IMR-90 (cell line): ENCODE data around the gene AUTS2. TPM values are rescaled to one million over a fixed set of nuclear protein-coding genes. Genes with fewer than 3 reads are reported as not detected.

Experiments used
- ATAC-seq: fragments of 200-7000 bp; cut with Tn5 transposase; 2 replicates; pipeline ENCODE4 v1.9.1; 2020; ENCODE audit warnings: low read depth, mild to moderate bottlenecking, moderate library complexity
- BruUV-seq: library from RNA; stranded (reverse); fragments of 400-500 nt; replicated peaks from 2 replicates; lab custom pipeline; 2021; lab: Mats Ljungman, UMichigan
- CTCF ChIA-PET: fragments of 300-600 bp; formaldehyde crosslinking; extraction: SDS; loops from one replicate; lab custom pipeline; 2021; ENCODE audit warnings: antibody characterized with exemption; lab: Yijun Ruan, JAX
- POLR2A ChIA-PET: fragments of 300-600 bp; sonication (Branson Sonifier 250); formaldehyde crosslinking; loops from one replicate; lab custom pipeline; 2022; ENCODE audit warnings: antibody characterized with exemption; ENCODE audit not compliant: unreplicated experiment; lab: Charles Lee
- DNase-seq: peaks from one replicate; pipeline ENCODE4 v3.0.0; 2013
- H2AFZ ChIP-seq: replicated peaks from 2 replicates; pipeline ENCODE3; 2013; ENCODE audit warnings: low read length, mild to moderate bottlenecking; ENCODE audit not compliant: poor library complexity
- H2AK5ac ChIP-seq: 2 replicates; pipeline ENCODE4 v1.6.1; 2013; ENCODE audit warnings: low read depth, low read length, inconsistent platforms
- H2AK9ac ChIP-seq: replicated peaks from 2 replicates; pipeline ENCODE3; 2013; ENCODE audit warnings: mild to moderate bottlenecking, low read depth, low read length, moderate library complexity; ENCODE audit not compliant: poor library complexity
- H2BK120ac ChIP-seq: 2 replicates; pipeline ENCODE4 v1.6.1; 2013; ENCODE audit warnings: low read depth, low read length, inconsistent platforms
- H2BK15ac ChIP-seq: 3 replicates; pipeline ENCODE4 v1.6.1; 2013; ENCODE audit warnings: low read depth, low read length, inconsistent platforms
- H2BK20ac ChIP-seq: 2 replicates; pipeline ENCODE4 v1.6.1; 2013; ENCODE audit warnings: low read depth, mild to moderate bottlenecking, inconsistent platforms, low read length, moderate library complexity
- H2BK5ac ChIP-seq: 2 replicates; pipeline ENCODE4 v1.6.1; 2013; ENCODE audit warnings: mild to moderate bottlenecking, low read depth, low read length, inconsistent platforms; ENCODE audit not compliant: poor library complexity, severe bottlenecking
- H3K14ac ChIP-seq: replicated peaks from 2 replicates; pipeline ENCODE4 v1.6.1; 2013; ENCODE audit warnings: low read depth, low read length, inconsistent platforms
- H3K18ac ChIP-seq: 2 replicates; pipeline ENCODE4 v1.6.1; 2013; ENCODE audit warnings: low read depth, low read length, control low read depth
- H3K23ac ChIP-seq: 2 replicates; pipeline ENCODE4 v1.6.1; 2013; ENCODE audit warnings: low read depth, low read length, inconsistent platforms
- H3K27ac ChIP-seq: 2 replicates; pipeline ENCODE4 v1.5.1; 2013; ENCODE audit warnings: mild to moderate bottlenecking, control low read depth, low read length; ENCODE audit not compliant: insufficient read depth
- H3K27me3 ChIP-seq: 2 replicates; pipeline ENCODE4 v1.6.1; 2013; ENCODE audit warnings: low read length; ENCODE audit not compliant: control insufficient read depth, insufficient read depth
- H3K36me3 ChIP-seq: 2 replicates; pipeline ENCODE4 v1.6.1; 2013; ENCODE audit warnings: low read length, mixed read lengths; ENCODE audit not compliant: control insufficient read depth, insufficient read depth
- H3K4ac ChIP-seq: 2 replicates; pipeline ENCODE4 v1.6.1; 2013; ENCODE audit warnings: low read depth, low read length, inconsistent platforms
- H3K4me1 ChIP-seq: 2 replicates; pipeline ENCODE4 v1.6.1; 2013; ENCODE audit warnings: low read length, mixed read lengths; ENCODE audit not compliant: control insufficient read depth, insufficient read depth
- H3K4me2 ChIP-seq: 2 replicates; pipeline ENCODE4 v1.6.1; 2013; ENCODE audit warnings: low read depth, mild to moderate bottlenecking, control low read depth, low read length, moderate library complexity
- H3K4me3 ChIP-seq: 2 replicates; pipeline ENCODE4 v1.5.1; 2013; ENCODE audit warnings: low read depth, mild to moderate bottlenecking, control low read depth, low read length, moderate library complexity; ENCODE audit not compliant: insufficient read depth
- H3K56ac ChIP-seq: 2 replicates; pipeline ENCODE4 v1.6.1; 2013; ENCODE audit warnings: low read length, inconsistent platforms; ENCODE audit not compliant: insufficient read depth; ENCODE audit errors: extremely low read depth
- H3K79me1 ChIP-seq, 2 experiments: 2 replicates each; pipeline ENCODE4 v1.6.1; 2013; ENCODE audit warnings: low read length in 2 of 2, inconsistent platforms in 1 of 2, low read depth in 1 of 2
- H3K9ac ChIP-seq: 2 replicates; pipeline ENCODE4 v1.6.1; 2013; ENCODE audit warnings: low read depth, low read length, control low read depth
- H3K9me1 ChIP-seq: 2 replicates; pipeline ENCODE4 v1.6.1; 2013; ENCODE audit warnings: low read length, inconsistent platforms; ENCODE audit not compliant: insufficient read depth
- H3K9me3 ChIP-seq: 2 replicates; pipeline ENCODE4 v1.6.1; 2013; ENCODE audit warnings: low read length; ENCODE audit not compliant: control insufficient read depth, insufficient read depth
- H4K20me1 ChIP-seq: 2 replicates; pipeline ENCODE4 v1.6.1; 2013; ENCODE audit warnings: low read length, inconsistent platforms; ENCODE audit not compliant: insufficient read depth
- H4K5ac ChIP-seq: 2 replicates; pipeline ENCODE4 v1.6.1; 2013; ENCODE audit warnings: mild to moderate bottlenecking, low read depth, low read length, control low read depth
- H4K8ac ChIP-seq, 2 experiments: 2 replicates each; pipeline ENCODE4 v1.6.1; 2013; ENCODE audit warnings: low read depth in 2 of 2, low read length in 2 of 2, control low read depth in 1 of 2, inconsistent platforms in 1 of 2
- H4K91ac ChIP-seq: 2 replicates; pipeline ENCODE4 v1.6.1; 2013; ENCODE audit warnings: low read depth, low read length, inconsistent platforms; ENCODE audit not compliant: insufficient read depth
- CEBPB ChIP-seq: IDR thresholded peaks from 2 replicates; pipeline ENCODE4 v1.6.1; 2012; ENCODE audit warnings: low read depth, low read length, improper control_type of control experiment
- CHD1 ChIP-seq: IDR thresholded peaks from 2 replicates; pipeline ENCODE4 v1.6.1; 2012; ENCODE audit warnings: low read depth, low read length, improper control_type of control experiment
- ELK1 ChIP-seq: fragments of 150-350 bp; IDR thresholded peaks from 2 replicates; pipeline ENCODE4 v1.6.1; 2016; ENCODE audit warnings: low read depth, mild to moderate bottlenecking, low read length, moderate library complexity, borderline replicate concordance
- FOS ChIP-seq: fragments of 150-350 bp; IDR thresholded peaks from 2 replicates; pipeline ENCODE4 v1.6.1; 2016; ENCODE audit warnings: low read depth, low read length
- MAFK ChIP-seq: IDR thresholded peaks from 2 replicates; pipeline ENCODE4 v1.6.1; 2012; ENCODE audit warnings: low read depth, low read length, improper control_type of control experiment
- MAZ ChIP-seq: IDR thresholded peaks from 2 replicates; pipeline ENCODE4 v1.6.1; 2012; ENCODE audit warnings: low read depth, mild to moderate bottlenecking, low read length, improper control_type of control experiment, moderate library complexity, borderline replicate concordance
- MXI1 ChIP-seq: IDR thresholded peaks from 2 replicates; pipeline ENCODE4 v1.6.1; 2012; ENCODE audit warnings: low read depth, mild to moderate bottlenecking, low read length, moderate library complexity, borderline replicate concordance
- NFE2L2 ChIP-seq: fragments of 150-350 bp; IDR thresholded peaks from 2 replicates; pipeline ENCODE4 v1.6.1; 2016; ENCODE audit warnings: low read depth, mild to moderate bottlenecking, low read length
- POLR2A ChIP-seq: IDR thresholded peaks from 2 replicates; pipeline ENCODE4 v1.6.1; 2012; ENCODE audit warnings: mild to moderate bottlenecking, low read depth, low read length
- RCOR1 ChIP-seq: IDR thresholded peaks from 2 replicates; pipeline ENCODE4 v1.6.1; 2012; ENCODE audit warnings: mild to moderate bottlenecking, low read length, improper control_type of control experiment; ENCODE audit not compliant: insufficient replicate concordance
- SMC3 ChIP-seq: fragments of 150-350 bp; IDR thresholded peaks from 2 replicates; pipeline ENCODE4 v1.6.1; 2016; ENCODE audit warnings: low read depth, mild to moderate bottlenecking, antibody characterized with exemption, low read length, moderate library complexity
- WGBS, 2 experiments: methylation state at CpG; one replicate each; pipeline versions ENCODE4 v1.1.5 to v1.1.7; 2013; ENCODE audit warnings: missing lambda C conversion rate in 2 of 2; ENCODE audit not compliant: insufficient read length in 1 of 2; ENCODE audit errors: extremely low coverage in 2 of 2; 5-methylcytosine and 5-hydroxymethylcytosine counted together
- dilution Hi-C: fragments of 300-500 bp; cut with HindIII; formaldehyde crosslinking; loops from one replicate; pipeline ENCODE4 v1.14.3; 2018; ENCODE audit warnings: low sequenced_read_pairs; ENCODE audit not compliant: unreplicated experiment
- in situ Hi-C: fragments of 300-500 bp; cut with MboI; formaldehyde crosslinking; loops from 3 replicates; pipeline ENCODE4 v1.14.3; 2019; ENCODE audit warnings: low sequenced_read_pairs, inconsistent platforms, mixed read lengths
- intact Hi-C: fragments of 100-400 bp; cut with micrococcal nuclease; formaldehyde crosslinking; loops from 2 replicates; pipeline ENCODE4 v1.10.0; 2022
- polyA plus RNA-seq, 3 experiments: library from polyadenylated mRNA; depleted of rRNA; stranded (reverse); fragments of >200 nt; gene quantifications; 2 replicates each; pipeline ENCODE4 v1.2.3, GENCODE V29; 2012; ENCODE audit warnings: low replicate concordance in 1 of 3
- total RNA-seq: library from RNA; depleted of rRNA; stranded (reverse); fragments of >200 nt; gene quantifications from 2 replicates; pipeline ENCODE4 v1.2.3, GENCODE V29; 2012
- TF ChIP-seq, protein P1 (sequence below): fragments of 150-350 bp; IDR thresholded peaks from 2 replicates; pipeline ENCODE4 v1.6.1; 2017; ENCODE audit warnings: mild to moderate bottlenecking, antibody characterized with exemption, low read length, low read depth

The AUTS2 gene
- total and polyA plus RNA-seq, 2 of the 4 experiments (the other 2 are of a cell fraction), result 0.90 to 3.0 TPM

DNA sequence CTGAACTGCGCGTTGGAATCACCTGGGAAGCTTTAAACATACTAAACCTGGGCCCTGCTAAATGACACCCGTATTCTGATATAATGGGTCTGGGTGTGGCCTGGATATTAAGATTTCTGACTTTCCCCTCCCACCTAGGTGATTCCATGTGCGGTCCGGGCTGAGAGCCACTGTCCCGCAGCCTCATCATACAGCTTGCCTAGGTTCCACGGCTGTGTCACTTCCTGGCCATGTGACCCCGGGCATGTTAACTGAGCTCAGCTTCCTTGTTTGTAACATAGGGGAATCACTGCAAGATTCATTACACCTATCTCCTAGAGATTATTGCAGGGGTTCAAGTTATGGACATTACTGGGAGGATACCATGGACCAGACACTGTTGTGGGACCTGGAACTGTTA lies 1061.0 kb downstream of the AUTS2 start:
- no peak overlapping the region for H2AK9ac ChIP-seq
- H3K4me1 ChIP-seq, result no peaks in the 10 kb centered on the region
- no peak overlapping the region for H2BK20ac ChIP-seq
- no peak overlapping the region for H4K8ac ChIP-seq
- H3K27ac ChIP-seq, result no peak overlapping the region
- ChIA-PET POLR2A (no interaction called here), CTCF (no interaction called here)
- H3K4me2 ChIP-seq, result no peak overlapping the region
- H2BK15ac ChIP-seq, result no peak overlapping the region
- H3K23ac ChIP-seq, result no peak overlapping the region
- no peaks in the 10 kb centered on the region for H3K9me1 ChIP-seq
- no peaks in the 10 kb centered on the region for H3K9me3 ChIP-seq
- TF ChIP-seq, protein P1, sequence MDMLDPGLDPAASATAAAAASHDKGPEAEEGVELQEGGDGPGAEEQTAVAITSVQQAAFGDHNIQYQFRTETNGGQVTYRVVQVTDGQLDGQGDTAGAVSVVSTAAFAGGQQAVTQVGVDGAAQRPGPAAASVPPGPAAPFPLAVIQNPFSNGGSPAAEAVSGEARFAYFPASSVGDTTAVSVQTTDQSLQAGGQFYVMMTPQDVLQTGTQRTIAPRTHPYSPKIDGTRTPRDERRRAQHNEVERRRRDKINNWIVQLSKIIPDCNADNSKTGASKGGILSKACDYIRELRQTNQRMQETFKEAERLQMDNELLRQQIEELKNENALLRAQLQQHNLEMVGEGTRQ, result no peak
- no peak for TF ChIP-seq MXI1
- TF ChIP-seq POLR2A, result no peak
- no peak for TF ChIP-seq MAFK
- no peak for TF ChIP-seq RCOR1
- no peak for TF ChIP-seq SMC3
- no peak for TF ChIP-seq CEBPB
- no peak for TF ChIP-seq CHD1
- TF ChIP-seq NFE2L2, result no peak
- no peak for TF ChIP-seq FOS
- no peak for TF ChIP-seq ELK1
- TF ChIP-seq MAZ, result no peak
- H4K20me1 ChIP-seq, result no peaks in the 10 kb centered on the region
- H3K18ac ChIP-seq, result no peak overlapping the region
- dilution Hi-C loops, result no loop called here
- H3K27me3 ChIP-seq, result peaks cover 1% of the 10 kb centered on the region; the same call in 1 of the 2 replicates
- no TSS peak for BruUV-seq
- no peak overlapping the region for H3K4ac ChIP-seq
- H2BK5ac ChIP-seq, result no peak overlapping the region
- no peak overlapping the region for H3K4me3 ChIP-seq
- no peak overlapping the region for H2AFZ ChIP-seq
- H3K9ac ChIP-seq, result no peak overlapping the region
- H2BK120ac ChIP-seq, result no peak overlapping the region
- intact Hi-C loops, result no loop called here
- WGBS, 2 experiments, result 100% methylated on average over 1 of the region's 8 CpGs; no CpG with 5 or more reads in 1 of the 2 experiments
- in situ Hi-C loops, result no loop called here
- no peak overlapping the region for H3K14ac ChIP-seq
- no peaks in the 10 kb centered on the region for H3K36me3 ChIP-seq
- no peak overlapping the region for H4K91ac ChIP-seq
- H3K56ac ChIP-seq, result no peak overlapping the region
- no peak for DNase-seq
- no peaks in the 10 kb centered on the region for H3K79me1 ChIP-seq
- H4K5ac ChIP-seq, result no peak overlapping the region
- no peak overlapping the region for H2AK5ac ChIP-seq
- ATAC-seq, result no peak
